ENCODE measurements around the gene ADGRG3.

ADGRG3 gene

GRCh38 chr16:57632568-57632967 lies 35.5 kb upstream of the ADGRG3 start:
- Histone ChIP-seq H3K9me3 (ENCODE audit: severe bottlenecking) (no peaks in the 10 kb centered on the region), H3K4me3 (ENCODE audit: severe bottlenecking) (no peak overlapping the region), H3K27me3 (ENCODE audit: insufficient read depth, poor library complexity, severe bottlenecking) (no peaks in the 10 kb centered on the region), H3K4me1 (ENCODE audit: insufficient read depth, poor library complexity, severe bottlenecking) (peaks cover 24% of the 10 kb centered on the region), H3K27ac (ENCODE audit: poor library complexity, severe bottlenecking) (peak overlapping the region; percentile 12), H3K36me3 (ENCODE audit: low read depth) (peaks cover 34% of the 10 kb centered on the region)
- ATAC-seq (ENCODE audit: low read depth), result no peak
- no peak for DNase-seq (ENCODE audit: low spot score)
- TF ChIP-seq CTCF (IDR thresholded peaks at IDR 0.05; ENCODE audit: poor library complexity, severe bottlenecking), result no peak

GRCh38 chr16:57633383-57634064 lies 34.6 kb upstream of the ADGRG3 start:
- no peaks in the 10 kb centered on the region for H3K9me3 ChIP-seq (ENCODE audit: severe bottlenecking)
- peaks cover 15% of the 10 kb centered on the region for H3K4me1 ChIP-seq (ENCODE audit: insufficient read depth, poor library complexity, severe bottlenecking)
- H3K27me3 ChIP-seq (ENCODE audit: insufficient read depth, poor library complexity, severe bottlenecking), result no peaks in the 10 kb centered on the region
- no peak overlapping the region for H3K4me3 ChIP-seq (ENCODE audit: severe bottlenecking)
- no peak for TF ChIP-seq CTCF (IDR thresholded peaks at IDR 0.05; ENCODE audit: poor library complexity, severe bottlenecking)
- H3K27ac ChIP-seq (ENCODE audit: poor library complexity, severe bottlenecking), result peak overlapping the region; percentile 11
- no peak for ATAC-seq (ENCODE audit: low read depth)
- H3K36me3 ChIP-seq (ENCODE audit: low read depth), result peaks cover 38% of the 10 kb centered on the region
- no peak for DNase-seq (ENCODE audit: low spot score)

- H3K4me3 ChIP-seq (ENCODE audit: severe bottlenecking), result no peak overlapping the region
- H3K27ac ChIP-seq (ENCODE audit: poor library complexity, severe bottlenecking), result peak overlapping the region; percentile 11
- DNase-seq (ENCODE audit: low spot score) (no peak), ATAC-seq (ENCODE audit: low read depth) (peak; percentile 34; the same call in 1 of the 3 replicates)
- peaks cover 13% of the 10 kb centered on the region for H3K4me1 ChIP-seq (ENCODE audit: insufficient read depth, poor library complexity, severe bottlenecking)
- no peaks in the 10 kb centered on the region for H3K9me3 ChIP-seq (ENCODE audit: severe bottlenecking)
- H3K27me3 ChIP-seq (ENCODE audit: insufficient read depth, poor library complexity, severe bottlenecking), result no peaks in the 10 kb centered on the region
- H3K36me3 ChIP-seq (ENCODE audit: low read depth), result peaks cover 38% of the 10 kb centered on the region
- TF ChIP-seq CTCF (IDR thresholded peaks at IDR 0.05; ENCODE audit: poor library complexity, severe bottlenecking), result no peak
These were observed 33.9 kb upstream of the ADGRG3 start for GRCh38 chr16:57634171-57634570.

GRCh38 chr16:57635266-57636097 lies 32.6 kb upstream of the ADGRG3 start:
- no peak for TF ChIP-seq CTCF (IDR thresholded peaks at IDR 0.05; ENCODE audit: poor library complexity, severe bottlenecking)
- Histone ChIP-seq H3K36me3 (ENCODE audit: low read depth) (peaks cover 48% of the 10 kb centered on the region), H3K4me1 (ENCODE audit: insufficient read depth, poor library complexity, severe bottlenecking) (peaks cover 13% of the 10 kb centered on the region), H3K9me3 (ENCODE audit: severe bottlenecking) (no peaks in the 10 kb centered on the region), H3K27me3 (ENCODE audit: insufficient read depth, poor library complexity, severe bottlenecking) (no peaks in the 10 kb centered on the region), H3K27ac (ENCODE audit: poor library complexity, severe bottlenecking) (no peak overlapping the region), H3K4me3 (ENCODE audit: severe bottlenecking) (no peak overlapping the region)
- DNase-seq (ENCODE audit: low spot score), result no peak
- no peak for ATAC-seq (ENCODE audit: low read depth)
